GM12878 (cell line): ENCODE results near the gene C12orf43. TPM values are rescaled to one million over a fixed set of nuclear protein-coding genes. Genes with fewer than 3 reads are reported as not detected.

Experiments used
- ATF7 ChIP-seq: fragments of 450-650 bp; IDR thresholded peaks from 2 replicates; pipeline ENCODE4 v1.6.1; 2016; ENCODE audit warnings: low read depth, mild to moderate bottlenecking
- BACH1 ChIP-seq: fragments of 450-650 bp; IDR thresholded peaks from 2 replicates; pipeline ENCODE4 v1.6.1; 2017; ENCODE audit warnings: mild to moderate bottlenecking, borderline replicate concordance
- BHLHE40 ChIP-seq, 2 experiments: fragments of 450-650 bp in 1 of 2; IDR thresholded peaks; 2 replicates each; pipeline ENCODE4 v1.6.1; 2011 to 2017; ENCODE audit warnings: low read depth in 2 of 2, borderline replicate concordance in 1 of 2, improper control_type of control experiment in 1 of 2, low read length in 1 of 2, mild to moderate bottlenecking in 1 of 2
- FOXK2 ChIP-seq: fragments of 450-650 bp; IDR thresholded peaks from 2 replicates; pipeline ENCODE4 v1.6.1; 2017; ENCODE audit warnings: mild to moderate bottlenecking, moderate library complexity
- HDGF ChIP-seq: fragments of 450-650 bp; IDR thresholded peaks from 2 replicates; pipeline ENCODE4 v1.6.1; 2016; ENCODE audit warnings: antibody characterized with exemption
- IKZF2 ChIP-seq, 2 experiments: fragments of 450-650 bp; IDR thresholded peaks; 2 replicates each; pipeline ENCODE4 v1.6.1; 2017; ENCODE audit warnings: mild to moderate bottlenecking in 2 of 2, moderate library complexity in 2 of 2
- IRF4 ChIP-seq: IDR thresholded peaks from 2 replicates; pipeline ENCODE4 v1.6.1; 2011; ENCODE audit warnings: low read depth, low read length
- KLF5 ChIP-seq: fragments of 450-650 bp; IDR thresholded peaks from 2 replicates; pipeline ENCODE4 v1.6.1; 2014; ENCODE audit warnings: mild to moderate bottlenecking; ENCODE audit not compliant: partially characterized antibody
- MTA2 ChIP-seq: fragments of 450-650 bp; IDR thresholded peaks from 2 replicates; pipeline ENCODE4 v1.6.1; 2016; ENCODE audit warnings: low read depth, mild to moderate bottlenecking, moderate library complexity
- NBN ChIP-seq: fragments of 450-650 bp; IDR thresholded peaks from 2 replicates; pipeline ENCODE4 v1.6.1; 2016
- POLR2AphosphoS5 ChIP-seq: IDR thresholded peaks from 2 replicates; pipeline ENCODE4 v1.6.1; 2011; ENCODE audit warnings: mild to moderate bottlenecking, low read length, inconsistent platforms
- POU2F2 ChIP-seq: IDR thresholded peaks from 3 replicates; pipeline ENCODE4 v1.6.1; 2011; ENCODE audit warnings: low read depth, mild to moderate bottlenecking, low read length, borderline replicate concordance
- RB1 ChIP-seq: fragments of 450-650 bp; formaldehyde crosslinking; IDR thresholded peaks from 2 replicates; pipeline ENCODE4 v1.6.1; 2017; ENCODE audit warnings: mild to moderate bottlenecking, borderline replicate concordance
- RUNX3 ChIP-seq: IDR thresholded peaks from 2 replicates; pipeline ENCODE4 v1.6.1; 2012; ENCODE audit warnings: low read length, inconsistent platforms
- SIN3A ChIP-seq: IDR thresholded peaks from 2 replicates; pipeline ENCODE4 v1.6.1; 2012; ENCODE audit warnings: low read depth, low read length, improper control_type of control experiment
- SMARCA5 ChIP-seq: fragments of 450-650 bp; IDR thresholded peaks from 2 replicates; pipeline ENCODE4 v1.6.1; 2017; ENCODE audit warnings: mild to moderate bottlenecking
- SPI1 ChIP-seq: IDR thresholded peaks from 2 replicates; pipeline ENCODE4 v1.6.1; 2011; ENCODE audit warnings: low read depth, mild to moderate bottlenecking, low read length, moderate library complexity, borderline replicate concordance; ENCODE audit not compliant: insufficient read depth
- WRNIP1 ChIP-seq: IDR thresholded peaks from 2 replicates; pipeline ENCODE4 v1.6.1; 2011; ENCODE audit warnings: low read depth, low read length, improper control_type of control experiment, borderline replicate concordance
- YY1 ChIP-seq: IDR thresholded peaks from 2 replicates; pipeline ENCODE4 v1.6.1; 2011; ENCODE audit warnings: low read depth, mild to moderate bottlenecking, low read length
- ZNF207 ChIP-seq: fragments of 450-650 bp; IDR thresholded peaks from 2 replicates; pipeline ENCODE4 v1.6.1; 2014; ENCODE audit warnings: antibody characterized with exemption, mild to moderate bottlenecking, borderline replicate concordance
- ZNF592 ChIP-seq: fragments of 450-650 bp; IDR thresholded peaks from 2 replicates; pipeline ENCODE4 v1.6.1; 2017; ENCODE audit warnings: mild to moderate bottlenecking, moderate library complexity
- polyA plus RNA-seq, 11 experiments: library from polyadenylated mRNA; depleted of rRNA in 4 of 11; unstranded in 6 of 11; stranded (reverse) in 5 of 11; fragments of >200 nt; fragmentation: Nextera tagmentation in 4 of 11; fragmentation: Illumina TruSeq in 1 of 11; extraction: Ambion mirVana in 4 of 11; extraction: Trizol in 1 of 11; gene quantifications; 1 replicate in 1 of 11; 2 replicates in 10 of 11; pipeline versions ENCODE4 v1.2.1 to v1.2.3, GENCODE V29; 2011 to 2016; ENCODE audit warnings: inconsistent platforms in 2 of 11, missing spikeins in 2 of 11, low read depth in 1 of 11
- total RNA-seq, 4 experiments: library from RNA; depleted of rRNA in 3 of 4; stranded (reverse); fragments of >200 nt in 3 of 4; fragmentation: Illumina TruSeq in 1 of 4; extraction: Trizol in 1 of 4; gene quantifications; 2 replicates each; pipeline versions ENCODE4 v1.2.1 to v1.2.3, GENCODE V29; 2013 to 2021
- TF ChIP-seq, protein P1 (sequence below): fragments of 450-650 bp; IDR thresholded peaks from 2 replicates; pipeline ENCODE4 v1.6.1; 2016; ENCODE audit warnings: mild to moderate bottlenecking
- TF ChIP-seq, protein P2 (sequence below): fragments of 450-650 bp; IDR thresholded peaks from 2 replicates; pipeline ENCODE4 v1.6.1; 2018; ENCODE audit warnings: borderline replicate concordance, mild to moderate bottlenecking; ENCODE audit not compliant: partially characterized antibody

C12orf43 gene
- total and polyA plus RNA-seq, 10 of the 15 experiments (the other 5 are each of a cell fraction or from before 2014, with no cell fraction given), result 7.5 to 30.8 (median 21.3) TPM

DNA sequence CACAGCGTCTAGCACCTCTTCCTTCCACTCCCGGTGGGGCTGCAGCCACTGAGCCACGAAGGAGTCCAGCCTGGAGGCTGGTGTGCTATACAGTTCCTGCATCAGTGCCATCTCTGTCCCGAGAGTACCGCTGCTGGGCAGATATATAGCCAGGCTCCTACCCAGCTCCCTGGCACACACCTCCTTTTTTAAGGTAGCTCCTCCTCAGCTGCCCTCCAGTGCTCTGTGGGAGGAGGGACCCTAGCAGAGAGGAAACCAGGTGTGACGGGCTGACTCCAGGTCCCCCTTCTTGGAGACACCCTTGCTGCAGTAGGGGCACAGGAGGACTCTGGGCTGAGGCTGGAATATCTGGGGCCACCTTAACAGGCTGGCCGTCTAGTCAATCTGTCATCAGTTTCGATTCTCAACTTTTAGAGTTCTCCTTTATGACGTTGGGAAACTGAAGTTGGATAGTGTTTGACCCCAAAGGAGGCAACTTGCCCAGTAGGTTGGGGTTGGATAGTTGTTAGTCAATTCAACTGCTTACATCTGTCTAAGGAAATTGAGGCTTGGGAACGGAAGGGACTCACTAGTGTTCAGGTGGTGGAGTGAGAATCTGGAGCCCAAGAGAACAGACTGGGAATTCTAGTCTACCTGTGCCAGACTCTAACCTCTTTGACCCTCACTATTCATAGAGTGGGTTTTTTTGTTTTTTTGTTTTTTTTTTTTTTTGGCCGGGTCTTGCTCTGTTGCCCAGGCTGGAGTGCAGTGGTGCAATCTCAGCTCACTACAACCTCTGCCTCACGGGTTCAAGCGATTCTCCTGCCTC, 22.8 kb upstream of the C12orf43 start, which contains the start of gene OASL (continued):
- TF ChIP-seq ZNF207 (peak; percentile 76; the same call in 1 of the 2 replicates), FOXK2 (no peak), ATF7 (peak; percentile 88), KLF5 (peak; percentile 48), SIN3A (0 out of 2 replicates have a peak, but pooled peaks have one; percentile 67), MTA2 (peak; percentile 47; the same call in 1 of the 2 replicates), ZNF592 (no peak), YY1 (no peak), SPI1 (peak; percentile 30; the same call in 1 of the 2 replicates), POU2F2 (0 out of 3 replicates have a peak, but pooled peaks have one; percentile 34), POLR2AphosphoS5 (peak; percentile 98), IRF4 (peak; percentile 63; the same call in 1 of the 2 replicates), BACH1 (0 out of 2 replicates have a peak, but pooled peaks have one; percentile 28), BHLHE40 (IDR thresholded peaks at IDR 0.05; ENCODE audit: borderline replicate concordance in 1 of 2, low read depth in 2 of 2, low read length in 1 of 2) (peak in 1 of 2 experiments; percentile 42; a peak in 2 of 4 replicates), NBN (peak; percentile 63; the same call in 1 of the 2 replicates), IKZF2 (IDR thresholded peaks at IDR 0.05) (peak; percentile 71 to 79), WRNIP1 (peak; percentile 100), RUNX3 (0 out of 2 replicates have a peak, but pooled peaks have one; percentile 15), SMARCA5 (no peak), HDGF (no peak), RB1 (no peak)
- TF ChIP-seq, protein P1, sequence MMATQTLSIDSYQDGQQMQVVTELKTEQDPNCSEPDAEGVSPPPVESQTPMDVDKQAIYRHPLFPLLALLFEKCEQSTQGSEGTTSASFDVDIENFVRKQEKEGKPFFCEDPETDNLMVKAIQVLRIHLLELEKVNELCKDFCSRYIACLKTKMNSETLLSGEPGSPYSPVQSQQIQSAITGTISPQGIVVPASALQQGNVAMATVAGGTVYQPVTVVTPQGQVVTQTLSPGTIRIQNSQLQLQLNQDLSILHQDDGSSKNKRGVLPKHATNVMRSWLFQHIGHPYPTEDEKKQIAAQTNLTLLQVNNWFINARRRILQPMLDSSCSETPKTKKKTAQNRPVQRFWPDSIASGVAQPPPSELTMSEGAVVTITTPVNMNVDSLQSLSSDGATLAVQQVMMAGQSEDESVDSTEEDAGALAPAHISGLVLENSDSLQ, result peak; percentile 55; the same call in 1 of the 2 replicates
- TF ChIP-seq, protein P2, sequence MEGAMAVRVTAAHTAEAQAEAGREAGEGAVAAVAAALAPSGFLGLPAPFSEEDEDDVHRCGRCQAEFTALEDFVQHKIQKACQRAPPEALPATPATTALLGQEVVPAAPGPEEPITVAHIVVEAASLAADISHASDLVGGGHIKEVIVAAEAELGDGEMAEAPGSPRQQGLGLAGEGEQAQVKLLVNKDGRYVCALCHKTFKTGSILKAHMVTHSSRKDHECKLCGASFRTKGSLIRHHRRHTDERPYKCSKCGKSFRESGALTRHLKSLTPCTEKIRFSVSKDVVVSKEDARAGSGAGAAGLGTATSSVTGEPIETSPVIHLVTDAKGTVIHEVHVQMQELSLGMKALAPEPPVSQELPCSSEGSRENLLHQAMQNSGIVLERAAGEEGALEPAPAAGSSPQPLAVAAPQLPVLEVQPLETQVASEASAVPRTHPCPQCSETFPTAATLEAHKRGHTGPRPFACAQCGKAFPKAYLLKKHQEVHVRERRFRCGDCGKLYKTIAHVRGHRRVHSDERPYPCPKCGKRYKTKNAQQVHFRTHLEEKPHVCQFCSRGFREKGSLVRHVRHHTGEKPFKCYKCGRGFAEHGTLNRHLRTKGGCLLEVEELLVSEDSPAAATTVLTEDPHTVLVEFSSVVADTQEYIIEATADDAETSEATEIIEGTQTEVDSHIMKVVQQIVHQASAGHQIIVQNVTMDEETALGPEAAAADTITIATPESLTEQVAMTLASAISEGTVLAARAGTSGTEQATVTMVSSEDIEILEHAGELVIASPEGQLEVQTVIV, result peak; percentile 73
